HFF-Myc (cell line): ENCODE results near the gene BOLA1.

Source experiments
- DNase-seq: peaks from one replicate; pipeline ENCODE4 v3.0.0-alpha.2; 2011; ENCODE audit warnings: low read depth; ENCODE audit errors: extremely low read depth
- H3K4me3 ChIP-seq: replicated peaks from 2 replicates; pipeline ENCODE4 v1.5.1; 2011; ENCODE audit warnings: low read depth, mild to moderate bottlenecking, control low read depth, low read length
- TF ChIP-seq, protein P1 (sequence below): IDR thresholded peaks from 2 replicates; pipeline ENCODE4 v1.5.1; 2012; ENCODE audit warnings: mild to moderate bottlenecking, low read depth, low read length, control low read depth; ENCODE audit errors: missing control alignments

BOLA1 gene

DNA sequence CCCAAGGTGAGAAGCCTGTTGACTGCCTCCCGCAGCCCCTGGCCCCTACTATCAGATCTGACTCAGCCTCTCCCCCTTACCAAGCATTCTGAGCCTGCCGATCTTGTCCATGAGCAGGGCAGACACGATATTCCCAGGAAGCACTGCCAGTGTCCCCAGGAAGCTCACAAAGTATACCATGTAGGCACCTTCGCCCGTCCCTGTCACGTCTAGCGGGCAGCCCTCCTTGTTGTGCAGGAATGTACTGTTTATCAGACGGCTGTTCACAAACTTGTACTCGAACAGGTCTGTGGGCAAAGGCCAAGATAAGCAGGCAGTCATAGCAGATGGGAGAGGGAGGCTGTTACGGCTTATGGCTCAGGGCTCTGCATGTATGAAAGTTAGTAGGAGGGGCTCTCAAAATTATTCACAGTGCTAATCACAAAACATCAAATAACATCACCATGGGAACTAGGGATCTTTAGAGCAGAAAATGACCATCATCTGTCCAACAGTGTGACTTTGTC is 7.3 kb downstream of the BOLA1 start:
- TF ChIP-seq, protein P1, sequence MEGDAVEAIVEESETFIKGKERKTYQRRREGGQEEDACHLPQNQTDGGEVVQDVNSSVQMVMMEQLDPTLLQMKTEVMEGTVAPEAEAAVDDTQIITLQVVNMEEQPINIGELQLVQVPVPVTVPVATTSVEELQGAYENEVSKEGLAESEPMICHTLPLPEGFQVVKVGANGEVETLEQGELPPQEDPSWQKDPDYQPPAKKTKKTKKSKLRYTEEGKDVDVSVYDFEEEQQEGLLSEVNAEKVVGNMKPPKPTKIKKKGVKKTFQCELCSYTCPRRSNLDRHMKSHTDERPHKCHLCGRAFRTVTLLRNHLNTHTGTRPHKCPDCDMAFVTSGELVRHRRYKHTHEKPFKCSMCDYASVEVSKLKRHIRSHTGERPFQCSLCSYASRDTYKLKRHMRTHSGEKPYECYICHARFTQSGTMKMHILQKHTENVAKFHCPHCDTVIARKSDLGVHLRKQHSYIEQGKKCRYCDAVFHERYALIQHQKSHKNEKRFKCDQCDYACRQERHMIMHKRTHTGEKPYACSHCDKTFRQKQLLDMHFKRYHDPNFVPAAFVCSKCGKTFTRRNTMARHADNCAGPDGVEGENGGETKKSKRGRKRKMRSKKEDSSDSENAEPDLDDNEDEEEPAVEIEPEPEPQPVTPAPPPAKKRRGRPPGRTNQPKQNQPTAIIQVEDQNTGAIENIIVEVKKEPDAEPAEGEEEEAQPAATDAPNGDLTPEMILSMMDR: no peak
- no peak for DNase-seq
- no peak overlapping the region for H3K4me3 ChIP-seq

DNA sequence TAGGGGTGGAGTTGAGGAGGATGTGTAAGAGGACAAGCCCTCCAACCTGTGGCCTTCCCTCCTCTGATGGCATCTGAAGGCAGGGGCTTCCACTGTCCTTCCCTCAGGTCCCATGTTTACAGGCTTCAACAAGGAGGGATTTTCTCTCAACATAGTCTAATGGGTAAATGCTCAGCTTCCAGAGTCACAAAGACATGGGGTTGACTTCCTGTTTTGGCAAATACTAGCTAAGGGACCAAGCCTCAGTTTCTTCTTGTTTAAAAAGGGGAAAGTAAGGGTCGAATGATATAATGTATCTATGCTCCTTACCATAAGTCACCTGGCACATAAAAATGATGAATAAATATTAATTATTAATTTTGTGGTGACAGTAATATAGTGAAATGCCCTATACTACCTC is 15.2 kb downstream of the BOLA1 start:
- no peak overlapping the region for H3K4me3 ChIP-seq
- DNase-seq: no peak
- TF ChIP-seq, protein P1: no peak

DNA sequence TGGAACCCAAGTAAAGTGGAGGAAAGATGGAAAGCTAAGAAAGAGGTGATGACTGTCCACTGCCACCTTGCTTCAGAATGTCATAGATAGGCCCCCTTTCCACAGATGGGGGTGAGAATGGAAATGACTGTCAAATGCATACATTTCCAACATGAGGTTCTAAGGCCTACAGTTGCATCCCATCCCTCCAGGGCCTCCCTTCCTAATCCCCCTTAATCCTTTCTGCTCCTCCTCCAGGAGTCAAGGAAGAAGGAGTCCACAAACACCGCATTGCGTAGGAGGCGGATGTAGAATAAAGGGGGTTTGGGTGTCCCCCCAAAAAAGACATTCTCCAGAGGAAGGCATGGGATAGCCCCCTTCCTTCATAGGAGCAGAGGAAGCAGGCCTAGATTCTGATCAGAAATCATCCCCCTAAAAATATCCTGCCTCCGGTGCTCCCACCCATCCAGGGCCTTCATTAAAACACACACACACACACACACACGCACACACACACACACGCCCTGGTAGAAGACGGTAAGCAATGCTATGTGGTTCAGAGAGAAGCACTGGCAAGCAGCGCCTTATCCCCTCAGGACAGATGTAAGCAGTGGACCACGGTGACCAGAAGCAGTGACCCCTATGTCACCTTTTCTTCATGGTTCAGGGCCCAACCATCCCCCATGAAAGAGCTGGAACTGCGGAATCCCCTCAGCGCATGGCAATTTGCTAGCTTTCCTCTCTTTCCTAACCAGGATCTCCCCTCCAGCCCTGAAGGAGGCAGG is 16.2 kb downstream of the BOLA1 start:
- TF ChIP-seq, protein P1: no peak
- H3K4me3 ChIP-seq: no peak overlapping the region
- DNase-seq: no peak

DNA sequence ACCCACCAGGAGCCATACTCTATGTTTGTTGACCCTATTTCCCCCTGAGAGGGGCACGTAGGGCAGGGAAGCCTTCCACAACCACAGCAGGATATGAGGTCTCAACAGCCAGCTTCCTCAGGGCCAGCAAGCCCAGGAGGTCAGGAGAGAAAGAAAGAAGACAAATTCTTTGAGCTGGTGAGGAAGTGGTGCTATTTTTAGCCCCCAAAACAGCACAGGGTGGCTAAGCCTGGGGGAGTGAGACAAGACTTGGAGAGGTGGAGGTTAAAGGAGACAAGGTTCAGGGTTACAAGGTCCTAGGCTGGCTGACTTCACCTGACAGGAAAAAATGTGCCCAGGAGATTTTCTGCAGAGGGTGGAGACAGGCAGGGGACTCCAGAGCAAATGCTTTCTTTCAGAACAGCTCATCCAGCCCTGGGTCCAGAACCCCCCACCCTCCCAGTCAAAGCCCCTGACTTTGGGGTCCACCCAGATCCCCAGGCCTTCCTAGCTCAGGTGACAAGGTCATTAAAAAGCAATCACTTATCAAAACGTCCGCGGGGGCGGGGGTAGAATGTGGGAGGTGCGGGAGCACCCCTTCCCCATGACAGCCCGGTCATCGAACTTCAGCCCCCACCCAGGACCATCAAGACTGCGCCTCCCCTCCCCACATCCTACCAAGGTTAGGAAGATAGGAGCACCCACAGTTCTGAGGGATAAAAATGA is 17.0 kb downstream of the BOLA1 start:
- DNase-seq: no peak
- TF ChIP-seq, protein P1: no peak

DNA sequence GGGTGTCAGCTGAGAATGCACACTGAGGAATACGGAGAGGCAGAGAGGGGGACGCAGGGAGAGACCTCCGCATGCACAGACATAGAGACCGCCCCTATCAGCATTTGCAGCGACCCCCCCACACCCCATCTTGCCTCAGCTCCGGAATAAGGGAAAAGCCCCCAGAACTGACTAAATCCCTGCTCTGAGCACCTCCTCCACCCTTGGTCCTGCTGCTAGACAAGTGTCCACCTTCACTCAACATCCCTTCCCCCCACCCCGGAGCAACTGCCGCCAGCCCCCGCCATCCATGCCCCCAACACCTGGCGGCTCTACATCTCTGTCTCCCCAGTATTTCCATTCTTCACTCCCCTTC is 17.5 kb downstream of the BOLA1 start:
- H3K4me3 ChIP-seq: peak overlapping the region; percentile 75
- DNase-seq: no peak
- TF ChIP-seq, protein P1: no peak

More for the DNA sequence above, 17.0 kb downstream of the BOLA1 start:
- peak overlapping the region; percentile 75 for H3K4me3 ChIP-seq

DNA sequence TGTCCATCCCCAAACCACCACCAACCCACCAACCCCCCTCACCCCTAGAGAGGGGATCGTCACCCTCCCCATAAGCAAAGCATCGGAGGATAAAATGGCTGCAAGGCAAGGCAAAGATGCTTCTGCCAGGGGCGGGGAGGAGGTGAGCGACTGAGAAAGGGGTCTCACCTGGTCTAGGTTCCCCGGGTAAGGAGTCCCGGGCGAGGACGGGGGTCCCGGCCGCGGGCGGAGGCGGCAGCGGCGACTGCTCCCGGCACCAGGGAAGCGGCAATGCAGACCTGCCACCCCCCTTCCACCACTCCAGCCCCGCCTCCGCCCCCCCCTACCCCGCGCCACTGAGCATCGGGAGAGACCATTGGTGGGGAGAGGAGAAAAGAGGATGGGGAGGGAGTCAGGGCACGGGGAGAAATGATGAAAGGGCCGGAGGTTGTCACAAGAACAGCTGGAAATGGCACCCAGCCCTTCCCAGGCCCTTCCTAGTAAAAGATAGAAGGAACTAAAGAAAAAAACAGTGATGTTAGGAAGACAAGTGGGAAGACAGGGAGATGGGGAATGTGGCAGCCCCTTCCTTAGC is 18.3 kb downstream of the BOLA1 start, which contains the start of gene SV2A:
SV2A (minus strand) TSS at position 274 of the 574 bp plus-strand sequence. CDS start 4,004 bp downstream, outside the sequence.
- peak within 1 kb of the TSS; percentile 75 for H3K4me3 ChIP-seq
- no peak for DNase-seq
- TF ChIP-seq, protein P1: no peak
